Activated T-cell treated with anti-CD3 and anti-CD28 coated beads, Interleukin-2, amount 50 U/mL, for 72 hours (primary cell): ENCODE measurements around the gene CD84. TPM values are rescaled to one million over a fixed set of nuclear protein-coding genes. Genes with fewer than 3 reads are reported as not detected.
"Not testable (repeated sequence)": the region's sequence is repeated elsewhere in the genome, so short reads cannot be mapped to it uniquely, and the experiment has no call there.

Source experiments
- ATAC-seq, 2 donors: fragments of 150-1000 bp; cut with Tn5 transposase; replicated peaks in 1 of 2; 2 replicates each; pipeline ENCODE4 v1.10.0; 2021; ENCODE audit warnings: moderate library complexity in 2 of 2, mild to moderate bottlenecking in 1 of 2
- DNase-seq, 2 donors: peaks; one replicate each; pipeline ENCODE4 v3.0.0; 2021 to 2022; ENCODE audit warnings: mixed read lengths in 1 of 2
- H3K27ac Mint-ChIP-seq: one replicate; pipeline ENCODE4 v1.8.0; 2022; ENCODE audit warnings: mild to moderate bottlenecking, moderate library complexity, mixed read lengths
- H3K27me3 Mint-ChIP-seq: one replicate; pipeline ENCODE4 v1.8.0; 2022; ENCODE audit warnings: low read depth, mixed read lengths
- H3K36me3 Mint-ChIP-seq, 2 donors: one replicate each; pipeline ENCODE4 v1.8.0; 2022; ENCODE audit warnings: mixed read lengths in 2 of 2, mild to moderate bottlenecking in 1 of 2; ENCODE audit not compliant: insufficient read depth in 2 of 2
- H3K4me1 Mint-ChIP-seq: one replicate; pipeline ENCODE4 v1.8.0; 2022; ENCODE audit warnings: low read depth, mixed read lengths
- H3K4me3 Mint-ChIP-seq, 2 donors: one replicate each; pipeline ENCODE4 v1.8.0; 2022; ENCODE audit warnings: mild to moderate bottlenecking in 2 of 2, mixed read lengths in 2 of 2, moderate library complexity in 2 of 2
- H3K9me3 Mint-ChIP-seq, 2 donors: one replicate each; pipeline ENCODE4 v1.8.0; 2022; ENCODE audit warnings: mixed read lengths in 2 of 2
- total RNA-seq, 2 donors: library from RNA; stranded (reverse); gene quantifications; one replicate each; pipeline ENCODE4 v1.2.3, GENCODE V29; 2022

Gene CD84
- total RNA-seq, 2 donors from 2014 or later, result 10.2 to 16.0 TPM

DNA sequence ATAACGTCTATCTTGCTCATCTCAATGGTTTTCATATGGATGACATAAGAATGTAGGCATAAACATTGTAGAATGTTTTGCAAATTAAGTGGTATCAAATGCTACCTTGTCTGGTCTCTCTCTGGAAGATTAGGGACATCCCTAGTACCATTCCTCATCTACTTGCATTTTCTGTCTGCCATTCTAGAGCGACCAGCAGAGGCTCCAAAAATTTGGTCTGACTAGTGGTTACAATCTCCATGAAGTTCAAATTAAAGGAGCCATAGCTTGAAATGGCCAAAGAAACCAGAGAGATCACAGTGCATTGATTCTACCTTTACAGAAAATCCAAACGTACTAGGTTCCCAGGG, 1.1 kb downstream of the CD84 start:
- ATAC-seq, result no peak

DNA sequence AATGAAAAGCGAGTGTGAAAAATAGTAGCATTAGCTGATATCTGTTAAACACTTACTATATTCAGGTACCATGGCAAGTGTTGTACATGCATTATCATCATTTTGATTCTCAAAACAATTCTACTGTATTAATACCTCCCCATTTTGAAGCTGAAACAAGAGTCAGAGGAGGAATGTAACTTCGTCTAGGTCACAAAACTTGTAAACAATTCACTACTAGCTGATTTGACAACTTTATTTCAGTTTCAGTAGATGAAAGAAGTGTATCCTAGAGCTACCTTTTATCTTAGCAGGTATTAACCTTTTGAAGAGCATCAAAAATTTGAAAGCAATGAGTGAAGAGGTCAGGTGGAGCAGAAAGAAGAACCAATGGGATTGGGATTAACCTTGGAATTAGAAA, 1.6 kb downstream of the CD84 start:
- DNase-seq (no peak), ATAC-seq (no peak)
- H3K36me3 Mint-ChIP-seq, result no peaks in the 10 kb centered on the region
- H3K4me3 Mint-ChIP-seq, result peak overlapping the region; percentile 81 to 99
- peaks cover 80% of the 10 kb centered on the region for H3K4me1 Mint-ChIP-seq
- H3K9me3 Mint-ChIP-seq, result no peaks in the 10 kb centered on the region
- no peaks in the 10 kb centered on the region for H3K27me3 Mint-ChIP-seq
- H3K27ac Mint-ChIP-seq, result peak overlapping the region; percentile 99

More for the DNA sequence above, 1.1 kb downstream of the CD84 start:
- Mint-ChIP-seq H3K36me3 (peaks cover 4% of the 10 kb centered on the region in 2 donors), H3K27ac (peak overlapping the region; percentile 99), H3K4me1 (peaks cover 76% of the 10 kb centered on the region), H3K4me3 (peak overlapping the region; percentile 81 to 99), H3K27me3 (no peaks in the 10 kb centered on the region), H3K9me3 (peaks cover 1% of the 10 kb centered on the region in 2 donors)
- DNase-seq, result no peak

DNA sequence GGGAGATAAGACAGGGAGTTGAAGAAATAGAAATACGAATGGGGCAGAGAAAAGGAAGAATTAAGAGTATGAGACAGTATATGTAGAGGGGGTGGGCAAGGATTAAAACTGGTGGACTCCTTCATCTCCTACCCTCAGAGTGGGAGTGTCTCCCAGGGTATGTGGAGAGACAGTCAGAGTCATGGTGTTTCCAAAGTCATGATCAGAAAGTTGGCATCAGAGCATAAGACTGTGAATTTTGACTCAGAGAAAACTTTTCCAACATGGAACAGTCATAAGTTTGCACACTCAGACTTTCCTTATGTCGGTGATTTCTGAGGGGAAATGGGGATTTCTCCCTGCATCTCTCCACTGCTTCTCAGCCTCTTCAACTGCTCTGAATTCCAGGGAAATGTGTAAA, 2.4 kb downstream of the CD84 start:
- Mint-ChIP-seq H3K27ac (peak overlapping the region; percentile 99), H3K4me3 (peak overlapping the region; percentile 81 to 99), H3K36me3 (no peaks in the 10 kb centered on the region), H3K9me3 (no peaks in the 10 kb centered on the region), H3K4me1 (peaks cover 88% of the 10 kb centered on the region), H3K27me3 (no peaks in the 10 kb centered on the region)
- ATAC-seq (peak; percentile 52 to 56), DNase-seq (no peak)

DNA sequence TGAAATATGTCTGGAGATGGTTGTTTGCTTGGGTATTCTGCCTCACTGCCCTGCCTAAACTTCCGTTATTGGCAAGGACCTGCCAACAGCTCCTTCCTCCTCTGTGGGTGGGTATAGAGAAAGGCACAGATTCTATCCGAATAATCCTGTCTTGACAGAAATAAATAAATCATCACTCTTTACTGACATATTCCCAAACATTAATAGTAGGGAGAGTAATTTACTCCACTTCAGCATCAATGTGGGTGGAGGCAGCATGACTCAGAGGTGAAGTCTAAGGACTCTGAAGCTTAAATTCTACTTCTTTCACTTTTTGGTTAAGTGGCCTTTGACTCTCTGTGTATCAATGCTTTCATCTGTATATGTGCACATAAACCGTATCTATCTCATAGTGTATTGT, 2.9 kb downstream of the CD84 start:
- DNase-seq (peak; percentile 35 to 56), ATAC-seq (peak; percentile 70 to 77)
- Mint-ChIP-seq H3K27me3 (no peaks in the 10 kb centered on the region), H3K4me1 (peaks cover 93% of the 10 kb centered on the region), H3K4me3 (peak overlapping the region; percentile 81 to 99), H3K36me3 (peaks cover under 1% of the 10 kb centered on the region in 2 donors), H3K27ac (peak overlapping the region; percentile 99), H3K9me3 (no peaks in the 10 kb centered on the region)

GRCh38 chr1:160575112-160575664, 4.1 kb downstream of the CD84 start:
- Mint-ChIP-seq H3K4me1 (peaks cover 95% of the 10 kb centered on the region), H3K36me3 (peaks cover 3 to 6% of the 10 kb centered on the region in 2 donors), H3K27ac (peak overlapping the region; percentile 99), H3K27me3 (no peaks in the 10 kb centered on the region), H3K4me3 (peak overlapping the region; percentile 75 to 99), H3K9me3 (peaks cover 0 to 2% of the 10 kb centered on the region in 2 donors)
- peak; percentile 33 to 56 for ATAC-seq
- DNase-seq, result no peak

GRCh38 chr1:160570840-160571239, 8.5 kb downstream of the CD84 start:
- Mint-ChIP-seq H3K4me3 (peak overlapping the region in 1 of 2 donors; percentile 3), H3K36me3 (peaks cover 6 to 11% of the 10 kb centered on the region in 2 donors), H3K9me3 (peaks cover 2 to 6% of the 10 kb centered on the region in 2 donors), H3K27ac (peak overlapping the region; percentile 17), H3K27me3 (no peaks in the 10 kb centered on the region), H3K4me1 (peaks cover 98% of the 10 kb centered on the region)
- ATAC-seq, result no peak
- DNase-seq, result no peak

DNA sequence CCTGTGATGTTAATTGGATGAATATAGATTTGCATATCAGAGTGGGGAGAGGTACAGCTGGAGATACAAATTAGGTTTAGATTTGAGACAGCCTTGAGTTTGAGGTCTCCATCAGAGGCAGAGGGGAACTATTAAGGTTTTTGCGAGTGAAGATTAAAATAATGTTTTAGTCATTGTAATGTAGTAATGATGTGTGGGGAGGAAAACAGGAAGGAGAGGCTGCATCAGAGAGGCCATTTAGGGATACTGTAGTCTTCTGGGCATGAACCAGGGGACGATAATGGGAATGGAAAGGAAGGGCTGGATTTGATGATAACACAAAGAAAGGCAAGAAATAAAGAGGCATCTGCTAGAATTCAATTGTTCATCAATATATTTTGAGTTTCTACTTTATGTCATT, 9.5 kb downstream of the CD84 start:
- Mint-ChIP-seq H3K27me3 (no peaks in the 10 kb centered on the region), H3K9me3 (peaks cover 2 to 6% of the 10 kb centered on the region in 2 donors), H3K4me3 (peak overlapping the region; percentile 31 to 85), H3K27ac (peak overlapping the region; percentile 97), H3K4me1 (peaks cover 98% of the 10 kb centered on the region), H3K36me3 (peaks cover 6 to 11% of the 10 kb centered on the region in 2 donors)
- DNase-seq (no peak), ATAC-seq (no peak)

DNA sequence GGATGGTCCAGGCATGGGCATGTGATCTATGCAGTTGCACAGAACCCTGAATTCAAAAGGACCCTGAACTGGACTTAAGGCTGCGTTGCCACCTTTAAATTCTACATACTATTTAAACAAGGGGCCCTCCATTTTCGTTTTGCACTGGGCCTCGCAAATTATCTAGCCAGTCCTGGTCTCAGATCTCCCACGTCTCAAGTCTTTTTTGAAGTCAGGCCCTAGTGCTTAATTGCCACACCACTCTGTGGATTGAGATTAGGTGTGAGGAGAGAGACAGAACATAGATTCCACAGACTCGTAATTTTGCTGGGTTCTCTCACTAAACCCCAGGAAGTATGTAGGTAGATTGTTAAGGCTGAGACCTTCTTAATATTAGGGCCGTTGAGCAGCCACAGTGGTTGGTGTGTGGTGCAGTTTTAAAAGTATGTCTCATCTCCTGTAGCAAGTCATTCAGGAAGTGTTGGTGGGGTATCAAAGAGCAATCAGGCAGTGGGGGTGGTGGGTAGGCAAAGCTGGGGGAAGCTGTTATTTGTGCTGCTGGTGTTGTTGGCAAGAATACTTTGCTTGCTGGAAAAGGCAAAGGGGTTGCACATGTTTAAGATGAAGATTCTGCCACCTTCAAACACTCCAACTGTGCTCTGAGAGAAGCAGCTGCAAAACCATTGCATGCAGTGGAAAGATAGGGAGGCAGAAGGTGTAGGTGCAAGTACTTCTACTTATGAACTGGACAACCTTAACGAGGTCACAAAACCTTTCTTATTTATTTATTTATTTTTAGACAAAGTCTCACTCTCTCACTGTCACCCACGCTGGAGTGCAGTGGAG, 11.2 kb downstream of the CD84 start:
- peak overlapping the region; percentile 62 for H3K27ac Mint-ChIP-seq
- H3K4me3 Mint-ChIP-seq, result peak overlapping the region; percentile 71 to 85
- peaks cover 11 to 16% of the 10 kb centered on the region in 2 donors for H3K36me3 Mint-ChIP-seq
- DNase-seq, result peak; percentile 69 to 76
- ATAC-seq, result peak; percentile 96 to 99
- no peaks in the 10 kb centered on the region for H3K27me3 Mint-ChIP-seq
- peaks cover 86% of the 10 kb centered on the region for H3K4me1 Mint-ChIP-seq
- H3K9me3 Mint-ChIP-seq, result peaks cover 4 to 6% of the 10 kb centered on the region in 2 donors

GRCh38 chr1:160567341-160567740, 12.0 kb downstream of the CD84 start:
- peaks cover 6 to 7% of the 10 kb centered on the region in 2 donors for H3K9me3 Mint-ChIP-seq
- peak overlapping the region; percentile 71 to 84 for H3K4me3 Mint-ChIP-seq
- no peaks in the 10 kb centered on the region for H3K27me3 Mint-ChIP-seq
- ATAC-seq (no peak), DNase-seq (no peak)
- H3K36me3 Mint-ChIP-seq, result peaks cover 13 to 23% of the 10 kb centered on the region in 2 donors
- H3K4me1 Mint-ChIP-seq, result peaks cover 79% of the 10 kb centered on the region
- peak overlapping the region; percentile 62 for H3K27ac Mint-ChIP-seq

DNA sequence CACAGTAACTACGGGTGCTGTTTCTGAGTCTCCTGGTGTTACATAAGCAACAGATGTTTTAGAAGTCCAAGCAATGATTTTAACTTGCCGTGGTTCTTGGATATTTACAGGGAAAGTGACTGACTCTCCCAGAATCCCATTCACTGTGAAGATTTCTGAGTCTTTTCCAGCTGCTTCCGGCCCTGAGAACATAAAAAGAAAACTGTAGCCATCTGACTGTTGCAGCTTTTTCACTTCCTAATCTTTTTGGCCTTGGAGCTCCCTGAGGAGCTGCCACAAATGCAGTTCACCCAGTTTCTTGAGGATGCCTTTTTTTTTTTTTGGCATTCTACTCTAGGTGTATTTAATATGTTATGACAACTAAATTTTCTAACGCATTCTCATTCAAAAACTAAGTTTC, 13.7 kb downstream of the CD84 start:
- no peak for DNase-seq
- Mint-ChIP-seq H3K27ac (peak overlapping the region; percentile 62), H3K9me3 (peaks cover 6 to 9% of the 10 kb centered on the region in 2 donors), H3K27me3 (no peaks in the 10 kb centered on the region), H3K36me3 (peaks cover 17 to 21% of the 10 kb centered on the region in 2 donors), H3K4me3 (peak overlapping the region; percentile 33 to 84), H3K4me1 (peaks cover 78% of the 10 kb centered on the region)
- no peak for ATAC-seq

GRCh38 chr1:160563230-160563629, 16.1 kb downstream of the CD84 start:
- not testable (repeated sequence) for H3K27me3 Mint-ChIP-seq, H3K9me3 Mint-ChIP-seq, H3K4me3 Mint-ChIP-seq, H3K27ac Mint-ChIP-seq, DNase-seq, ATAC-seq
- peaks cover 16 to 18% of the 10 kb centered on the region in 2 donors for H3K36me3 Mint-ChIP-seq
- H3K4me1 Mint-ChIP-seq, result peaks cover 79% of the 10 kb centered on the region

GRCh38 chr1:160562745-160563144, 16.6 kb downstream of the CD84 start:
- H3K9me3 Mint-ChIP-seq, ATAC-seq, DNase-seq, H3K27me3 Mint-ChIP-seq, H3K4me3 Mint-ChIP-seq: not testable (repeated sequence)
- Mint-ChIP-seq H3K36me3 (peaks cover 16 to 18% of the 10 kb centered on the region in 2 donors), H3K27ac (peak overlapping the region; percentile 2), H3K4me1 (peaks cover 77% of the 10 kb centered on the region)

DNA sequence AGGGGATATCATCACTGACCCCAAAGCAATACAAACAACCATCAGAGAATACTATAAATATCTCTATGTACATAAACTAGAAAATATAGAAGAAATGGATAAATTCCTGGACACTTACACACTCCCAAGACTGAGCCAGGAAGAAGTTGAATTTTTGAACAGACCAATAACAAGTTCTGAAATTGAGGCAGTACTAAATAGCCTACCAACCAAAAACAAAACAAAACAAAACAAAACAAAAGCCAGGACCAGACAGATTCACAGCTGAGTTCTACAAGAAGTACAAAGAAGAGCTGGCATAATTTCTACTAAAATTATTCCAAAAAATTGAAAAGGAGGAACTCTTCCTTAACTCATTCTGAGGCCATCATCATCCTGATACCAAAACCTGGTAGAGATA, 18.5 kb downstream of the CD84 start:
- H3K4me1 Mint-ChIP-seq, result peaks cover 57% of the 10 kb centered on the region
- DNase-seq (no peak), ATAC-seq (no peak)
- H3K27ac Mint-ChIP-seq, result peak overlapping the region; percentile 100
- H3K9me3 Mint-ChIP-seq, result peaks cover 2 to 7% of the 10 kb centered on the region in 2 donors
- no peaks in the 10 kb centered on the region for H3K27me3 Mint-ChIP-seq
- H3K4me3 Mint-ChIP-seq, result peak overlapping the region; percentile 72 to 89
- peaks cover 16 to 18% of the 10 kb centered on the region in 2 donors for H3K36me3 Mint-ChIP-seq
